Naive thymus-derived CD4-positive, alpha-beta T cell (primary cell): ENCODE data around the gene LMO1. TPM values are rescaled to one million over a fixed set of nuclear protein-coding genes. Genes with fewer than 3 reads are reported as not detected.
A peak's percentile ranks its signal among the peaks of the same experiment; 100 is the strongest.

Source experiments
- ATAC-seq: fragments of 150-1000 bp; cut with Tn5 transposase; 2 replicates; pipeline ENCODE4 v1.10.0; 2021; ENCODE audit warnings: mild to moderate bottlenecking, moderate library complexity
- CTCF ChIA-PET: fragments of 350-600 bp; sonication (Branson Sonifier 250); formaldehyde crosslinking; loops from one replicate; lab custom pipeline; 2021; ENCODE audit warnings: antibody characterized with exemption; lab: Charles Lee
- POLR2A ChIA-PET: fragments of 350-600 bp; sonication (Branson Sonifier 250); formaldehyde crosslinking; loops from one replicate; lab custom pipeline; 2021; ENCODE audit warnings: antibody characterized with exemption, inconsistent platforms; lab: Charles Lee
- DNase-seq, 9 donors: peaks; one replicate each; pipeline versions ENCODE4 v3.0.0 to v3.0.0-alpha.2; 2020 to 2022; ENCODE audit warnings: mixed read lengths in 1 of 9
- H3K27ac ChIP-seq: one replicate; pipeline ENCODE4 v1.7.0; 2013; ENCODE audit warnings: mild to moderate bottlenecking, low read depth, low read length, moderate library complexity
- H3K27me3 ChIP-seq, 2 donors: one replicate each; pipeline ENCODE4 v1.7.0; 2013; ENCODE audit warnings: low read length in 2 of 2, mild to moderate bottlenecking in 2 of 2, moderate library complexity in 2 of 2; ENCODE audit not compliant: control insufficient read depth in 2 of 2, insufficient read depth in 2 of 2
- H3K36me3 ChIP-seq, 3 experiments: 1 replicate in 2 of 3; 2 replicates in 1 of 3; pipeline ENCODE4 v1.7.0; 2013; ENCODE audit warnings: low read length in 3 of 3, mild to moderate bottlenecking in 3 of 3, moderate library complexity in 1 of 3; ENCODE audit not compliant: insufficient read depth in 3 of 3, control insufficient read depth in 2 of 3
- H3K4me1 ChIP-seq, 2 donors: one replicate each; pipeline ENCODE4 v1.7.0; 2013; ENCODE audit warnings: low read length in 2 of 2, mild to moderate bottlenecking in 2 of 2, moderate library complexity in 1 of 2; ENCODE audit not compliant: control insufficient read depth in 2 of 2, insufficient read depth in 2 of 2
- H3K4me3 ChIP-seq: 2 replicates; pipeline ENCODE4 v1.7.0; 2013; ENCODE audit warnings: mild to moderate bottlenecking, low read length
- H3K9me3 ChIP-seq, 3 experiments: 1 replicate in 2 of 3; 2 replicates in 1 of 3; pipeline ENCODE4 v1.7.0; 2013; ENCODE audit warnings: low read length in 3 of 3; ENCODE audit not compliant: control insufficient read depth in 2 of 3
- H3K27ac Mint-ChIP-seq, 9 donors: one replicate each; pipeline ENCODE4 v1.8.0; 2020 to 2022; ENCODE audit warnings: mixed read lengths in 9 of 9, mild to moderate bottlenecking in 8 of 9, moderate library complexity in 5 of 9, inconsistent platforms in 2 of 9
- H3K27me3 Mint-ChIP-seq, 5 donors: one replicate each; pipeline ENCODE4 v1.8.0; 2021 to 2022; ENCODE audit warnings: mixed read lengths in 5 of 5, mild to moderate bottlenecking in 1 of 5
- H3K36me3 Mint-ChIP-seq, 5 donors: one replicate each; pipeline ENCODE4 v1.8.0; 2020 to 2022; ENCODE audit warnings: mixed read lengths in 5 of 5, mild to moderate bottlenecking in 3 of 5, inconsistent platforms in 1 of 5
- H3K4me1 Mint-ChIP-seq, 7 donors: one replicate each; pipeline ENCODE4 v1.8.0; 2020 to 2022; ENCODE audit warnings: mixed read lengths in 7 of 7, mild to moderate bottlenecking in 3 of 7, inconsistent platforms in 1 of 7
- H3K4me3 Mint-ChIP-seq, 10 donors: one replicate each; pipeline ENCODE4 v1.8.0; 2020 to 2022; ENCODE audit warnings: mild to moderate bottlenecking in 10 of 10, mixed read lengths in 10 of 10, moderate library complexity in 6 of 10, inconsistent platforms in 2 of 10
- H3K9me3 Mint-ChIP-seq, 11 donors: one replicate each; pipeline ENCODE4 v1.8.0; 2020 to 2022; ENCODE audit warnings: mixed read lengths in 11 of 11, mild to moderate bottlenecking in 4 of 11, inconsistent platforms in 1 of 11, moderate library complexity in 1 of 11
- intact Hi-C, 2 donors: fragments of 100-400 bp; cut with micrococcal nuclease; formaldehyde crosslinking; loops; one replicate each; pipeline ENCODE4 v1.15.1; 2023
- polyA plus RNA-seq, 2 donors: library from polyadenylated mRNA; unstranded; fragments of 300-500 nt; fragmentation: Illumina TruSeq; gene quantifications; one replicate each; pipeline ENCODE4 v1.2.3, GENCODE V29; 2021
- total RNA-seq, 6 experiments: library from RNA in 5 of 6; stranded (reverse) in 5 of 6; gene quantifications; 1 replicate in 5 of 6; 2 replicates in 1 of 6; pipeline ENCODE4 v1.2.3 and lab custom pipeline; 2021 to 2026

LMO1 gene
- total and polyA plus RNA-seq, 7 experiments from 2014 or later: not detected

GRCh38 chr11:8241373-8242117, 22.1 kb downstream of the LMO1 start:
- no peaks in the 10 kb centered on the region for H3K36me3 Mint-ChIP-seq
- no peaks in the 10 kb centered on the region for H3K4me1 Mint-ChIP-seq
- no peak for ATAC-seq
- Histone ChIP-seq H3K9me3 (no peaks in the 10 kb centered on the region), H3K27me3 (no peaks in the 10 kb centered on the region), H3K27ac (no peak overlapping the region), H3K4me1 (no peaks in the 10 kb centered on the region), H3K4me3 (no peak overlapping the region), H3K36me3 (no peaks in the 10 kb centered on the region)
- intact Hi-C loops: no loop called here
- H3K27me3 Mint-ChIP-seq: peaks cover 7 to 10% (median 8%) of the 10 kb centered on the region in 5 donors
- no peak overlapping the region for H3K4me3 Mint-ChIP-seq
- peaks cover 0 to 7% (median 0%) of the 10 kb centered on the region in 11 donors for H3K9me3 Mint-ChIP-seq
- no peak overlapping the region for H3K27ac Mint-ChIP-seq
- CTCF ChIA-PET: no interaction called here
- no peak for DNase-seq
- POLR2A ChIA-PET: interaction anchor here (0.7 kb wide), 1 partner anchor 946 kb away, joined by 3 read pairs; no protein-coding TSS in a partner anchor

GRCh38 chr11:8239536-8240228, 24.0 kb downstream of the LMO1 start:
- DNase-seq (no peak), ATAC-seq (no peak)
- Mint-ChIP-seq H3K9me3 (peaks cover 0 to 7% (median 0%) of the 10 kb centered on the region in 11 donors), H3K4me1 (peaks cover 0 to 7% (median 6%) of the 10 kb centered on the region in 7 donors), H3K27ac (no peak overlapping the region), H3K36me3 (no peaks in the 10 kb centered on the region), H3K4me3 (no peak overlapping the region), H3K27me3 (peaks cover 0 to 8% (median 7%) of the 10 kb centered on the region in 5 donors)
- ChIA-PET CTCF (interaction anchor here (0.9 kb wide), 1 partner anchor 20 kb away, joined by 3 read pairs; no protein-coding TSS in a partner anchor), POLR2A (no interaction called here)
- Histone ChIP-seq H3K4me3 (no peak overlapping the region), H3K27ac (no peak overlapping the region), H3K9me3 (no peaks in the 10 kb centered on the region), H3K27me3 (no peaks in the 10 kb centered on the region), H3K4me1 (no peaks in the 10 kb centered on the region), H3K36me3 (no peaks in the 10 kb centered on the region)
- intact Hi-C loops: no loop called here

GRCh38 chr11:8239040-8239439, 24.6 kb downstream of the LMO1 start:
- CTCF ChIA-PET: interaction anchor here (0.9 kb wide), 1 partner anchor 19 kb away, joined by 3 read pairs; no protein-coding TSS in a partner anchor
- intact Hi-C loops: no loop called here
- POLR2A ChIA-PET: no interaction called here
- H3K27ac Mint-ChIP-seq: no peak overlapping the region
- peaks cover 0 to 8% (median 7%) of the 10 kb centered on the region in 5 donors for H3K27me3 Mint-ChIP-seq
- ATAC-seq: no peak
- H3K4me3 Mint-ChIP-seq: no peak overlapping the region
- H3K27ac ChIP-seq: no peak overlapping the region
- H3K27me3 ChIP-seq: no peaks in the 10 kb centered on the region
- no peaks in the 10 kb centered on the region for H3K36me3 ChIP-seq
- H3K4me1 Mint-ChIP-seq: peaks cover 0 to 9% (median 7%) of the 10 kb centered on the region in 7 donors
- peaks cover 0 to 7% (median 0%) of the 10 kb centered on the region in 11 donors for H3K9me3 Mint-ChIP-seq
- no peak for DNase-seq
- no peaks in the 10 kb centered on the region for H3K4me1 ChIP-seq
- H3K9me3 ChIP-seq: no peaks in the 10 kb centered on the region
- no peak overlapping the region for H3K4me3 ChIP-seq
- no peaks in the 10 kb centered on the region for H3K36me3 Mint-ChIP-seq

- no peak for ATAC-seq
- H3K27ac Mint-ChIP-seq: no peak overlapping the region
- intact Hi-C loops: no loop called here
- ChIA-PET POLR2A (no interaction called here), CTCF (no interaction called here)
- no peaks in the 10 kb centered on the region for H3K36me3 ChIP-seq
- no peaks in the 10 kb centered on the region for H3K36me3 Mint-ChIP-seq
- peaks cover 0 to 8% (median 7%) of the 10 kb centered on the region in 5 donors for H3K27me3 Mint-ChIP-seq
- no peaks in the 10 kb centered on the region for H3K27me3 ChIP-seq
- H3K4me1 ChIP-seq: no peaks in the 10 kb centered on the region
- no peak overlapping the region for H3K4me3 Mint-ChIP-seq
- peaks cover 0 to 9% (median 7%) of the 10 kb centered on the region in 7 donors for H3K4me1 Mint-ChIP-seq
- no peak for DNase-seq
- no peaks in the 10 kb centered on the region for H3K9me3 ChIP-seq
- no peak overlapping the region for H3K4me3 ChIP-seq
- peaks cover 0 to 7% (median 0%) of the 10 kb centered on the region in 11 donors for H3K9me3 Mint-ChIP-seq
- no peak overlapping the region for H3K27ac ChIP-seq
These were observed 26.2 kb downstream of the LMO1 start for GRCh38 chr11:8237453-8237852.

GRCh38 chr11:8235925-8236324, 27.8 kb downstream of the LMO1 start:
- H3K27me3 ChIP-seq: no peaks in the 10 kb centered on the region
- peaks cover 0 to 1% (median 0%) of the 10 kb centered on the region in 5 donors for H3K27me3 Mint-ChIP-seq
- H3K27ac Mint-ChIP-seq: no peak overlapping the region
- H3K4me3 ChIP-seq: no peak overlapping the region
- ChIA-PET POLR2A (no interaction called here), CTCF (no interaction called here)
- H3K36me3 Mint-ChIP-seq: no peaks in the 10 kb centered on the region
- no peak overlapping the region for H3K27ac ChIP-seq
- no peak overlapping the region for H3K4me3 Mint-ChIP-seq
- DNase-seq (no peak), ATAC-seq (no peak)
- intact Hi-C loops: no loop called here
- no peaks in the 10 kb centered on the region for H3K9me3 Mint-ChIP-seq
- H3K4me1 ChIP-seq: no peaks in the 10 kb centered on the region
- no peaks in the 10 kb centered on the region for H3K9me3 ChIP-seq
- peaks cover 0 to 9% (median 7%) of the 10 kb centered on the region in 7 donors for H3K4me1 Mint-ChIP-seq
- H3K36me3 ChIP-seq: no peaks in the 10 kb centered on the region

GRCh38 chr11:8234910-8235309, 28.8 kb downstream of the LMO1 start:
- Mint-ChIP-seq H3K9me3 (no peaks in the 10 kb centered on the region), H3K27me3 (no peaks in the 10 kb centered on the region), H3K27ac (peak overlapping the region in 3 of 9 donors; percentile 6 to 68 (median 12)), H3K36me3 (no peaks in the 10 kb centered on the region), H3K4me1 (peaks cover 0 to 9% (median 7%) of the 10 kb centered on the region in 7 donors), H3K4me3 (peak overlapping the region in 1 of 10 donors; percentile 0)
- ChIA-PET POLR2A (no interaction called here), CTCF (no interaction called here)
- H3K4me1 ChIP-seq: no peaks in the 10 kb centered on the region
- H3K9me3 ChIP-seq: no peaks in the 10 kb centered on the region
- no peak overlapping the region for H3K27ac ChIP-seq
- H3K4me3 ChIP-seq: no peak overlapping the region
- H3K27me3 ChIP-seq: no peaks in the 10 kb centered on the region
- DNase-seq (no peak), ATAC-seq (no peak)
- no peaks in the 10 kb centered on the region for H3K36me3 ChIP-seq
- intact Hi-C loops: no loop called here
